T-helper 2 cell (primary cell): ENCODE measurements around the gene TCIRG1.
A peak's percentile ranks its signal among the peaks of the same experiment; 100 is the strongest.

Experiments
- DNase-seq, 5 experiments: peaks; one replicate each; pipeline versions ENCODE4 v3.0.0 to v3.0.0-alpha.2; 2012 to 2022

Gene TCIRG1

DNA sequence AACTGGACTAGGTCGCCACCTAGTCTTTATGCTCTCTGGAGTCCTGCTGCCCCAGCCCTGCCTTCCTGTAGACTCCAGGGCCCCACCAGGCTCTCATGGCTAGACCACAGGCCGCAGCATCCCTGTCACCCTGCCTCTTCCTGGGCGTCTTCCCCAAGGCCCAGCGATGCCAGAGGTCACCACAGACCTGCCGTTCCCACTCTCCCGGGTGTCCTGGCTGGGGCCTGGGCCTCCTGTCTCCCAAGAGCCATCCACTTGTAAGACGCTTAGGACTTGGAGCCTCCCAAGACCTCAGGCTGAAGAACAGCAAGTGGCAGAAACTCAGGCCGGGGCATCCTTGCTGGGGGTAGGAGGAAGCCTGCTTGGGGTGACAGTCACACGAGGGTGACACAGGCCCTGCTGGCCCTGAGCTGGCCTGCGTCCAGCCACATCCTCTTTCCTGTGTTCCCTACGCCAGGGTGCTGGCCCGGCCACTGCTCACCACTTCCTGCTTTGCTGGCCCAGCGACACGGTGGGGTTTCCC lies 2.0 kb upstream of the TCIRG1 start:
- DNase-seq = peak in 1 of 5 experiments; percentile 62

DNA sequence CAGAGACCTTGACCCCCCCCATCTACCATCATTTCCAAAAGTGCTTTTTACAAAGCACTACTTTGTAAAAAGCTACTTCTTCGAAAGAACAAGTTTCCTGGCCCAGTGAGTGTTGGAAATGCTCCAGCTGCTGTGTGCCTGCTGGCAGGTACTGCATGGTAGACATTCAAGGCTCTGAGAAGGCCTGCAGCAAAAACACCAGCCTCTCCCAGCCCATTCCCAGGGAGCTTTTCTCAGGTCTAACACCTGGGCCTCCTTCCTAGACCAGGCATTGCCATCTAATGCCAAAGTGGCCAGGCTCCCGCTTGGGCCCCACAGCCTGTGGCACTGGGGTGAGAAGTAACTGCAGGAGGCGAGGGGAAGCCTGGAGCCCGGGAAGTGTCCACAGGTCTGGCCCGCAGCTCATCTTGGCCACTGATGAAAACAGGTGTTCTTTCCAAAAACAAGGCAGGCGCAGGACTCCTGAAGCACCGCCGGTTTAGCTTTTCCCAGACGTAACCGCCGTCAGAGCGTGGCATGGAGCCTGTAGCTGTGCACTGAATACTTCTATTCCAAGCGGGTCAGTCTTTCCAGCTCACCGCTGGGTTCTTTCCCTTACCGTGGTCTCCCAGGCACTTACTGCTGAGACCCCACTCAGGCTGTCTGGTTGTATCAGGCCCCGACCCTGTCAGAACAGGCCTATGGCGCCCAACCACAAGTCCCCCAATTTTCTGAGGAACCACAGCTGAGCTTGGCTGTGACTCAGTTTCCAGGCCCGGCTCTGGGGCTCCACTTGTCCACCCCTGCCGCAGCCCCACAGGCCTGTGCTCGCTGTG lies 1.2 kb upstream of the TCIRG1 start:
- DNase-seq = no peak

DNA sequence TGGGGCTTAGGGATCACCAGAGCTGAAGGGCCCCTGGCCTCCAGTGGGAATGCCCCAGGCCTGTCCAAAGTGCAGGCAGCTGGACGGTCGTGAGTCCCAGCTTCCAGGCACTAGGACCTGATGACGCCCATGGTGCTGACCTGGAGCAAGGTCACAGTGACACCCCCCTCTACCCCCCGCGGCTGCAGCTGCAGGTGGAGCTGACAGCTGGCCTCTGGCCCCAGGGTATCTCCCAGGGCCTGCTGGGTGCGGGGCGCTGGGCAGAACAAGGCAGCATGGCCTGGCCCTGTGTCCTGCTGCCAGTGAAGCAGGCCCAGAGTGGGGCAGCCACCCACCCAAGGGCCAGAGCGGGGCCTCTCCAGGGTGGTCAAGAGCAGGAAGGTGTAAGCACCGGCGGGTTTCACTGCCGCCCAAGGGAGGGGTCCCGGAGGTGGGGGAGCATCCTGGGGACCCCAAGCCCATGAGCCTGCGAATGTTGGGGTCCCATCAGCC lies 553 bp upstream of the TCIRG1 start:
- no peak for DNase-seq

DNA sequence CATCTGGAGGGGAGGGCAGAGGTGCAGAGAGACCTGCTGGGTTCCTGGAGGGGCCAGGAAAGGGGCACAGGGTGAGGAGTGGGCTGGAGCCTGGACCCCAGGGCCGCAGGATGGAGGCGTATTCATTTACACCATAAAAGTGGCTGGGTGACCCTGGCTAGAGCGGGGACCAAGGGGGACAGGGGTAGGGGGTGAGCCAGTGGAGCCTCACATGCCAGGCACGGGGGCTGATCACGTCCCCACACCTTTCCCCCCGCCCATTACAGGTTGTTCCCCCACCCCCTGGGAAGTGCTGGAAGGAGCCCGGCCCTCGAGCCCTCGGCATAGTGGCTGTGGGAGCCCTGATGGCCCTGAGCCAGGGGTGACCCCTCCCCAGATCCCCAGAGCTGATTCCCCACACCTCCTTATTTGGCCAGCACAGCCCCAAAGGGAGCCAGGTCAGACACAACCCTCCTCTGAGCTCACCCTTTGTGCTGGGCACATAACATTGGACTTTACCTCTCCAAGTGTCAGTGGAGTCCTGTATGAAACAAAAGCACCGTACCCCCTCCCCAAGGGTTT lies 781 bp downstream of the TCIRG1 start:
- DNase-seq = no peak

DNA sequence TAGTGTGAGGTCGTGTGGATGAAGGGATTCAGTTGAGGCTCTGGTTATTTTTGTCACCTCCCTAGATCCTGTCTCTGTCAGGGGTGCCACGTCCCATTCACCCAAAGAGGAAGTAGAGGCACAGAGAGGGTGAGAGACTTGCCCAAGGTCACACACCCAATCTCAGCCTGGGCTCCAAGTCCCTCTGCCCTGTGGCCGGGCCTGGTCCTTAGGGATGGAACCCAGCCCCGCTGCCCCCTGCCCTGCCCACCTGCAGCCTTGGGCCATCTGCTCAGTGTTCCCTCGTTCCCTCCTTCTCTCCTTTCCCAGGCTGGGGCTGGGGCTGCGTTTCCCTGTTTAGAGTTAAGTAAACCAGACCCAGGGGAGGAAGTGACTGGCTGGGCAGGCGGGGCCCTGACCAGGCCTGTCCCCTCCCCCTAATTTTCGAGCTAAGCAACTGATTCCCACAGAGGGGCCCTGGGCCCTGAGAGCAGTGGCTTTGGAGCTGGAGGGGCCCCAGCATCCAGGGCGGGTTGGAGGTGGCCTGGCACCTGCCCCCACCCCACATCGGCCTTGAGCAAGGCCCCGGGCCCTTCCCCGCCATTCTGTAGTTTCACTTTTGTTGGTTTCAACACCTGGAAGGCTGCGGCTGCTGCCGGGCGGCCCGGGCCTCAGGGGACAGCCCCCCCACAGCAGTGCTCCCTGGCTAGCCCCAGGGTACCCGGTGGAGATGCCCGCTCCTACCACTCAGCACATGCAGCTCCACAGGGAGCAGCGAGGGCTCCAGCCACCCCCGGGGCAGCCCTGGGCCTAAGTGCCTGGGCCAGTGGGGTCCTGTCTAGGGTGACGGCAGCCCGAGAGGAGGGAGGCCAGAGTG lies 1.5 kb downstream of the TCIRG1 start:
- DNase-seq = peak in 3 of 5 experiments; percentile 19 to 63 (median 54)

DNA sequence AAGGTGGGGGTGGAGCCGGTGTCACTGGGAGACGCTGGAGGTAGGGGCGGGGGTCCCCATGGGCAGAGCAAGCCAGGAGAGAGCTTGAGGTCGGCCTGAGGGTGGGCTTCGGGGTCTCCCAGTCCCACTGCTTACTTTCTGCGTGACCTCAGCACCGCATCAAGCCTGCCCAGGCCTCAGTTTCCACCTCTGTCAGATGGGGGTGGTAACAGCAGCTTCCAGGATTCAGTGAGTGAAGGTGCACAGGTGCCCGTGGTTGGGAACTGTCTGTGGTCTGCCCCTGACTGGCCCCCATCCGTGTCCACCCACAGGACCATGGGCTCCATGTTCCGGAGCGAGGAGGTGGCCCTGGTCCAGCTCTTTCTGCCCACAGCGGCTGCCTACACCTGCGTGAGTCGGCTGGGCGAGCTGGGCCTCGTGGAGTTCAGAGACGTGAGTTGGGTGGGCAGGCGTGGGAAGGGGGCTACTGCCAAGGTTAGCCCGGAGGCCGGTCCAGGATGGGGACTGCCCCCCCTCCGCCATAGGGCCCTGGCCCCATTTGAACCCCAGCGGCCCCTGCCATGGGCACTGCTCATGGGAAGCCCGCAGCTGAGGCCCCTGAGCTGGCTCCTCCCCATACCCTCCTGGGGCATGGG lies 2.2 kb downstream of the TCIRG1 start:
- no peak for DNase-seq

DNA sequence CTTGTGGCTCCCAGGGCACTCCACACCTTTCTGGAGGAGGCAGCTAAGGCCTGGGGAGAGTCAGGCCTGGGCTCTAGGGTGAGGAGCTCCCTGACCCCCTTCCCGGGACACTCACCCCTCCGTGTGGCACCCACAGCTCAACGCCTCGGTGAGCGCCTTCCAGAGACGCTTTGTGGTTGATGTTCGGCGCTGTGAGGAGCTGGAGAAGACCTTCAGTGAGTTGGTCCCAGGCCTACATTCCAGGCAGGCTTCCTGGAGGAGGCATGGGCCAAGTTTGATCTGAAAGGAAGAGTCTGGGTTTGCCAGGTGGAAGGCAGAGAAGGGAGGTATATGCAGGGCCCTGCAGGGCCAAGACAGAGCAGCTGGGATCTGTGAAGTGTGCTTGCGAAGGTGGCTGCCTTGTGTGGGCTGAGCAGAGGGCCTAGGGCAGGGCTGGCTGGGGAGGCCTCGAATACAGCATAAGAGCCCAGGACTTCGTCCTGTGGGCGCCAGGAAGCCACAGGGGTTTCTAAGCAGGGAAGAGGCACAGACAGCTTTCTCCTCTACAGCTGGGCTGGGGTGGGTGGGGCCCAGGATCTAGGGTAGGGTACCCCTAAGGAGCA lies 2.9 kb downstream of the TCIRG1 start:
- no peak for DNase-seq

DNA sequence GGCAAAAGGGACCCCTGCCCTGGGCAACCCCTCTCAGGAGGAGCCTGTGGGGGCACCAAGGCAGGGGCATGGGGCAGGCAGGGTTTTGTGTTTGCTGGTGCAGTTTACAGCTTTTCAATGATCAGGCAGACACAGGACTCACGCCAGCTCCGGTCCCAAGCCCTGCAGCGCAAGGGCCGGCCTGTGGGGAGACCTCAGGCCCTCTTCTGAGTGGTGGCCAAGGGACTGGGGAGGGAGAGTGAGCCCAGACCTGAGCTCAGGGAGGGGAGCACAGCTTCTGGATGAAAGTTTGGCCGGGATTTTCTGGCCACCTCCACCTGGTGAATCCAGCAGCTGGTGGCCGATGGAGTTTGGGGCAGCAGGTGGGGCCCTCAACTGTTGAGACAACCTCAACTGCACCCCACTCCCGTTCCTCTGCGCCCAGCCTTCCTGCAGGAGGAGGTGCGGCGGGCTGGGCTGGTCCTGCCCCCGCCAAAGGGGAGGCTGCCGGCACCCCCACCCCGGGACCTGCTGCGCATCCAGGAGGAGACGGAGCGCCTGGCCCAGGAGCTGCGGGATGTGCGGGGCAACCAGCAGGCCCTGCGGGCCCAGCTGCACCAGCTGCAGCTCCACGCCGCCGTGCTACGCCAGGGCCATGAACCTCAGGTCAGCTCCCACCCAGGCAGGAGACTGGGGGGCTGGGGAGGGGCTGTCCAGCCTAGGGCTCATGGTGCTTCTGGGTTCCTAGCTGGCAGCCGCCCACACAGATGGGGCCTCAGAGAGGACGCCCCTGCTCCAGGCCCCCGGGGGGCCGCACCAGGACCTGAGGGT lies 3.6 kb downstream of the TCIRG1 start:
- DNase-seq = no peak

DNA sequence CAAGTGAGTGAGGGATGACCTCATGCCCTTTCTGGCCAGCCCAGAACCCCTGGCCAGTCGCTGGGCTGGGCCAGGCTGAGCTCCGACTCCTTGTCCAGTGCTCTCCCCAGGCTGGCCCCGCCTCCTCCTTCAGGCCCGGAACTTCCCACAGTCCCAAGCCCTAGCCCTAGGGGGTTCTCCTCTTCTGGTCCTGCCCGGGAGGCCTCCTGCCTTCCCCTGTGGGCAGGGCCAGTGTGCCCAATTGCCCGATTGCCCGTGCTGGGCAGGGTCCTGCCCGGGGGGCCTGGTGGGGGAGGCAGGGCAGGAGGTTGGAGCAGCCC lies 4.2 kb downstream of the TCIRG1 start:
- DNase-seq = no peak

DNA sequence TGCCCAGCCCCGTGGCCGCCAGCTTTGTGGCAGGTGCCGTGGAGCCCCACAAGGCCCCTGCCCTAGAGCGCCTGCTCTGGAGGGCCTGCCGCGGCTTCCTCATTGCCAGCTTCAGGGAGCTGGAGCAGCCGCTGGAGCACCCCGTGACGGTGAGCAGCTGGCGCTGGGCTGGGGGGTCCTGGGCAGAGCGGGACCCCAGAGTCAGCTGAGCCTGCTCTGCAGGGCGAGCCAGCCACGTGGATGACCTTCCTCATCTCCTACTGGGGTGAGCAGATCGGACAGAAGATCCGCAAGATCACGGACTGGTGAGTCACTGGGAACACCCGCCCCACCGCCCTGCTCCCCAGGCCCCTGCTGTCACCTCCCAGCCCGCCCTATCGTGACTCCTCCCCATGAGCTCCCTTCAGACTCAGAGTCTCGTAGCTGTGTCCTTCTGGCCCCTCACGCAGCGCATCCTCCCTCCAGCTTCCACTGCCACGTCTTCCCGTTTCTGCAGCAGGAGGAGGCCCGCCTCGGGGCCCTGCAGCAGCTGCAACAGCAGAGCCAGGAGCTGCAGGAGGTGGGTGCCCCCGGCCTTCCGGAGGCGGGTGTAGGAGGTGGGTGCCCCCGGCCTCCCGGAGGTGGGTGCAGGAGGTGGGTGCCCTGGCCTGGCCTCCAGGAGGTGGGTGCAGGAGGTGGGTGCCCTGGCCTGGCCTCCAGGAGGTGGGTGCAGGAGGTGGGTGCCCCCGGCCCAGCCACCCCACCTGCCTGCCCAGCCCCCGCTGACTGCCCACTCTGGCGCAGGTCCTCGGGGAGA lies 4.7 kb downstream of the TCIRG1 start:
- DNase-seq = no peak

DNA sequence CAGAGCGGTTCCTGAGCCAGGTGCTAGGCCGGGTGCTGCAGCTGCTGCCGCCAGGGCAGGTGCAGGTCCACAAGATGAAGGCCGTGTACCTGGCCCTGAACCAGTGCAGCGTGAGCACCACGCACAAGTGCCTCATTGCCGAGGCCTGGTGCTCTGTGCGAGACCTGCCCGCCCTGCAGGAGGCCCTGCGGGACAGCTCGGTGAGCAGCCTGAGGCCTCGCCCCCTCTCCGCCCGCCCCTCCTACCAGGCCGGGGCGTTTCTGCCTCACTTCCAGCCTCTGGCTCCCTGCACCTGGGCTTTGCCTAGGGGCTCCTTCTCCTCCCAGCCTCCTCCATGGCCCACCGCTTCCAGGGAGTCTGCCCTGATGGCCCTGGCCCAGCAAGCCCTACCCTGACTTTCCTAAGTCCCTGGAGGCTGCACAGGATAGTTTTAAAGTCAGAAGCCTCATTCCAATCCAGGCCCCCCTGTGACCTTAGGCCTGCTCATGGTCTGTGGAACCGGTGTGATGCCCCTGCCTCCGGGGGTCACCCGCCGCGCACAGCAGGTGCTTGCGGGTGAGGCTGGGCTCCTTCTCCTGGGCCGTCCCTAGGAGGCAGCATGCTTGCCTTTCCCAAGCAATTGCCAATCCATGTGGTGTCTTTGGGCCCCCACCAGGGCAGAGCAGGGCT lies 5.5 kb downstream of the TCIRG1 start:
- DNase-seq = no peak

DNA sequence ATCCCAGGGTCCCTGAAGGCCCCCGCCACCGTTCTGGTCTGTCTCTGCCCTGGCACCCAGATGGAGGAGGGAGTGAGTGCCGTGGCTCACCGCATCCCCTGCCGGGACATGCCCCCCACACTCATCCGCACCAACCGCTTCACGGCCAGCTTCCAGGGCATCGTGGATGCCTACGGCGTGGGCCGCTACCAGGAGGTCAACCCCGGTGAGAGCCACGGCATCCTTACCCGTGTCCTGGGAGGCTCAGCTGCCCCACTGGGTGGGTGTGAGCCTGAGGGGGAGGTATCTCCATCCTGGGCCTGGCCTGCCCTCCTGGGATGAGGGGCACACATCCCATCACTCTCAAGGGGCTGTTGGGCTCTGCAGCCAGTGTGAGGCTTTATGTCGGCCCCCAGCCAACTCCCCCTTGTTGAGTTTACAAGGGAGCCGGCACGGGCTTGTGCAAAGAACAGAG lies 6.1 kb downstream of the TCIRG1 start:
- no peak for DNase-seq

DNA sequence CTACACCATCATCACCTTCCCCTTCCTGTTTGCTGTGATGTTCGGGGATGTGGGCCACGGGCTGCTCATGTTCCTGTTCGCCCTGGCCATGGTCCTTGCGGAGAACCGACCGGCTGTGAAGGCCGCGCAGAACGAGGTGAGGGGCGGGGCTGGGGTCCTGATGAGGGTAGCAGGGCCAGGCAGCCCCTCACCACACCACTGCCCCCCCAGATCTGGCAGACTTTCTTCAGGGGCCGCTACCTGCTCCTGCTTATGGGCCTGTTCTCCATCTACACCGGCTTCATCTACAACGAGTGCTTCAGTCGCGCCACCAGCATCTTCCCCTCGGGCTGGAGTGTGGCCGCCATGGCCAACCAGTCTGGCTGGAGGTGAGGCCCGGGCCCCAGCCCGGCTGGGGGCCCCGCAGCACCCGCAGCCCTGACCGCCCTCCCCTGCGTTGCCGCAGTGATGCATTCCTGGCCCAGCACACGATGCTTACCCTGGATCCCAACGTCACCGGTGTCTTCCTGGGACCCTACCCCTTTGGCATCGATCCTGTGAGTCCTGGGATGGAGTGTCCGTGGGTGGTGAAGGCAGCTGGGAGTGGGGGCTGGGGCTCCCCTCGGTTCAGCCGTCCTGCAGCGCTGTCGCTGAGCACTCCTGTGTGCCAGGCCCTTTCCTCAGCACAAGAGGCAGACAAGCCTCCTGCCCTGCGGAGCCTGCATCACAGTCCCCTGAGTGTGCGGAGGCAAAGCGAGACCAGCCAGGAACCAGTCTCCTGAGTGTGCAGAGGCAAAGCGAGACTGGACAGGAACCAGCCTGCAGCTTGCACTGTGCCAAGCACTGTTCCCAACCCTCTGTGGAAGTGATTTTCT lies 8.8 kb downstream of the TCIRG1 start:
- no peak for DNase-seq

DNA sequence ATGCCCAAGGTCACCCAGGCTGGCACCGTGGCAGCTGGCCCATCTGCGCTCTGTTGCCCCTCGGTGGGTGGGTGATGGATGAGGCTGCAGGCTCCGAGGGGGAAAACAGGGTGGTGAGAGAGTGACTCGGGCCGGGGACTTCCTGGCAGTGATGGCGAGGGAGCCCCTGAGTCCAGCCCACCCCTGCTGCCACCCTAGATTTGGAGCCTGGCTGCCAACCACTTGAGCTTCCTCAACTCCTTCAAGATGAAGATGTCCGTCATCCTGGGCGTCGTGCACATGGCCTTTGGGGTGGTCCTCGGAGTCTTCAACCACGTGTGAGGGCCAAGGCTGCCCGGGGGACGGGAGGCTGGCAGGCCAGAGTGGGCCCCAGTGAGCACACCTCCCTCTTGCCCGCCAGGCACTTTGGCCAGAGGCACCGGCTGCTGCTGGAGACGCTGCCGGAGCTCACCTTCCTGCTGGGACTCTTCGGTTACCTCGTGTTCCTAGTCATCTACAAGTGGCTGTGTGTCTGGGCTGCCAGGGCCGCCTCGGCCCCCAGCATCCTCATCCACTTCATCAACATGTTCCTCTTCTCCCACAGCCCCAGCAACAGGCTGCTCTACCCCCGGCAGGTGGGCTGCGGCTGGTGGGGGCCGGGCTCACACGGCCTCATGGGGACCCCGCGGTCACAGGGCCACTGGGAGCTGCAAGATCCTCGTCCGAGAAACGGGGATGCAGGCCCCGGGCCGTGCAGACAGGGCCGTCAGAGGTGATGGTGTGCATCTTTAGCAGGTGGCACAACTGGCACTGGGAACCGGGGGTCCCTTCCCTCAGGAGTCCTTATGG lies 10.1 kb downstream of the TCIRG1 start:
- no peak for DNase-seq

DNA sequence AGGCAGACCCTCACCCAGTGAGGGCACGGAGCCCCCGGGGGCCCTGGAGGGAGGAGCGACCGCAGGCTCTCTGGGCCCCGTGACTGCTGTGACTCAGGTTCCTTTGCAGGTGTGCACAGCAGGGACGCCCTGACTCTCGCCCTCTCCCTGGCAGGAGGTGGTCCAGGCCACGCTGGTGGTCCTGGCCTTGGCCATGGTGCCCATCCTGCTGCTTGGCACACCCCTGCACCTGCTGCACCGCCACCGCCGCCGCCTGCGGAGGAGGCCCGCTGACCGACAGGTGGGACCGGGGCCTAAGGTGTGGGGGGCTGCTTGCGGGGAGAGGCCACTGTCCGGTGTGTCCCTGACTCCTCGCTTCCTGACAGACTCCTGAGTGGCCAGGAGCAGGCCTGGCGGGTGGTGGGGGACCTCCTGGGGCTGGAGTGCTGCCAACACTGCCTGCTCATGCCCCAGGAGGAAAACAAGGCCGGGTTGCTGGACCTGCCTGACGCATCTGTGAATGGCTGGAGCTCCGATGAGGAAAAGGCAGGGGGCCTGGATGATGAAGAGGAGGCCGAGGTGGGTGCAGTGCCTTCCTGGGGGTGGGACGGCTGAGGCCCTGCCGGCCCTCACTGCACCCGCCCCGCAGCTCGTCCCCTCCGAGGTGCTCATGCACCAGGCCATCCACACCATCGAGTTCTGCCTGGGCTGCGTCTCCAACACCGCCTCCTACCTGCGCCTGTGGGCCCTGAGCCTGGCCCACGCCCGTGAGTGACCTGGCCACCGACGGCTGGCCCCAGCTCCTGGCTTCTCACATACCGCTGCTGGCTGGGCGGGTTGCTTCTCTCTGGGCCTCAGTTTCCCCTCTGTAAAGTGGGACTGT lies 10.9 kb downstream of the TCIRG1 start:
- no peak for DNase-seq

DNA sequence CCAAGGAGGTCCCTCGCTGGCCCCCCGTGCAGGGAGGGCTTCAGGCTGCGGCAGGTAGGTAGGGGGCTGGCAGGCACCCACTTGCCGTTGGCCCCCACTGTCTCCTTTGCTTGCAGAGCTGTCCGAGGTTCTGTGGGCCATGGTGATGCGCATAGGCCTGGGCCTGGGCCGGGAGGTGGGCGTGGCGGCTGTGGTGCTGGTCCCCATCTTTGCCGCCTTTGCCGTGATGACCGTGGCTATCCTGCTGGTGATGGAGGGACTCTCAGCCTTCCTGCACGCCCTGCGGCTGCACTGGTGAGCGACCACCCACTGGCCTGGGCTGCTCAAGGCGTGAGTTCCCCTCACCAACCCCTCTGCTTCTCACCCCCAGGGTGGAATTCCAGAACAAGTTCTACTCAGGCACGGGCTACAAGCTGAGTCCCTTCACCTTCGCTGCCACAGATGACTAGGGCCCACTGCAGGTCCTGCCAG lies 11.6 kb downstream of the TCIRG1 start:
- DNase-seq = no peak
